ENCODE data around the gene OR5H14.

The OR5H14 gene

DNA sequence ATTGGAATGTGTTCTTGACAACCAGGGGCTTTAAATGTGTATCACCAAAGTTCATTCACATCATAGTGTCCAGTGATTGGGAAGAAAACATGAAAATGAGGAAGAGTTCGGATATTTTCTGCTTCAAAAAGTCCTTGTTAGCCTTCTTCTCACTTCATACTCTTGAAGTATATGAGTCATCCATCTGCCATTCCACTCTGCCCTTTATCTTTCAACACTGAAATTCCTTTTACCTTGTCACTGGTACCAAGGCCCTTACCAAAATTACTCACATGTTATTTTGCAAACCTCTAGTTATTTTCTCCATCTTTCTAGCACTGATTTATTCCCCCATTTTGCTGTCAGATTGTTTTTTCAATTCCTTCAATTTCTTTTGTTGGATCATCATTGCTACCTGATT, 51.7 kb downstream of the OR5H14 start:
- H3K36me3 ChIP-seq (ENCODE audit: control insufficient read depth, insufficient read depth, low read length, severe bottlenecking): no peaks in the 10 kb centered on the region
- H3K9me3 ChIP-seq (ENCODE audit: control insufficient read depth, low read length): peaks cover 5% of the 10 kb centered on the region
- no peak for DNase-seq (ENCODE audit: low read depth)
- no peak overlapping the region for H3K4me3 ChIP-seq (ENCODE audit: low read length)
- no peak overlapping the region for H3K9ac ChIP-seq (ENCODE audit: low read length)
- no peaks in the 10 kb centered on the region for H3K4me1 ChIP-seq (ENCODE audit: control insufficient read depth, insufficient read depth, low read length)
- no peaks in the 10 kb centered on the region for H3K27me3 ChIP-seq (replicated peaks; ENCODE audit: control insufficient read depth, insufficient read depth, low read length)

Measured in adipocyte (in vitro differentiated cells).